Prostate gland (tissue), 2 donors: ENCODE results near the gene FAM168A.
A peak's percentile ranks its signal among the peaks of the same experiment; 100 is the strongest.

Experiments used
- CTCF ChIP-seq, 4 experiments: fragments of 200-600 bp in 2 of 4; fragments of 450-650 bp in 2 of 4; sonication (generic) in 2 of 4; IDR thresholded peaks; 1 replicate in 3 of 4; 2 replicates in 1 of 4; pipeline ENCODE4 v1.5.1; 2016 to 2019; ENCODE audit warnings: antibody characterized with exemption in 4 of 4, mild to moderate bottlenecking in 2 of 4, moderate library complexity in 2 of 4
- POLR2AphosphoS5 ChIP-seq: sonication (generic); formaldehyde crosslinking; IDR thresholded peaks from one replicate; pipeline ENCODE4 v1.6.1; 2017; ENCODE audit warnings: antibody characterized with exemption

DNA sequence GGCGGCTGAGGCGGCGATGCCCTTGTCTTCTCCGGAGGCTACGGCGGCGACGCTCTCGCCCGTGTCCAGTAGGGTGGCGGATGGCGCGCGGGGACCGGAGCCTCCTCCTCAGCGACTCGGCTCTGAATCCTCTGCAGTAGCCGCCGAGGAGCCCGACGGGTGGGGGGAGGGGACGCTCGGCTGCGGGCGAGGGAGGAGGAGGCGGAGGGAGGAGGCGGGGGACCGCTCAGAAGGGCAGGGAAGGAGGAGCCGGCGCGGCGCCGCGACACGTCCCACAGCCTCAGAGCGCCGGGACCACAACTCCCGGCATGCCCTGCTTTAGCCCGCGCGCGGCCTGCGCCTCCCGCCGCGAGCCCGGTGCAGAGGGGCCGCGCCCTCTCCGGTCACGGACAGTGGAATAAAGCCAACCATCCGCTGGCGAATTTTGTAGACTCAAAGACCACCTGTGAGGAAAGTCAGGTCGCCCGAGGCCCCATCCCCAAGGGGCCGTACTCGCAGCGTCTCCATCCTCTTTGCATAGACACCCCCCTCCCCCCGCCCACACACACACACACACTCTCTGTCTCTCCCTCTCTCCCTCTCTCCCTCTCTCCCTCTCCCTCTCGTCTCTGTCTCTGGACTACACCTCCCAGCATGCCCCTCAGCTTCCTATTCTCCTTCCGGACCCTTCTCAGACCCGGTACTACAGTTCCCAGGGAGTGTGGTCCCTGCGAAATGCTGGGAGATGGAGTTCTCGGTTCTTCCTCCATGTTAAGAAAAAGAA, at the start of gene FAM168A:
- TF ChIP-seq CTCF (IDR thresholded peaks at IDR 0.05): peak in 2 of 4 experiments; percentile 45 to 54
- peak; percentile 94 for TF ChIP-seq POLR2AphosphoS5
